SK-N-SH (cell line): Measurements from ENCODE around the gene FBN2. TPM values are rescaled to one million over a fixed set of nuclear protein-coding genes. Genes with fewer than 3 reads are reported as not detected.

Source experiments
- CTCF ChIA-PET: fragments of 300-600, 350-600 bp; formaldehyde crosslinking; extraction: SDS; loops from one replicate; lab custom pipeline; 2021; lab: Yijun Ruan, JAX
- POLR2A ChIA-PET: fragments of 350-600 bp; sonication (Branson Sonifier 250); formaldehyde crosslinking; extraction: SDS; loops from one replicate; lab custom pipeline; 2020; ENCODE audit warnings: antibody characterized with exemption, inconsistent platforms; lab: Yijun Ruan, JAX
- DNase-seq: peaks from one replicate; pipeline ENCODE4 v3.0.0; 2012
- H2AFZ ChIP-seq: fragments of 200-600 bp; sonication (generic); 2 replicates; pipeline ENCODE4 v1.8.1; 2016; ENCODE audit warnings: antibody characterized with exemption, mild to moderate bottlenecking, low read depth
- H3F3A ChIP-seq: fragments of 200-600 bp; sonication (generic); replicated peaks from 2 replicates; pipeline ENCODE3; 2016; ENCODE audit warnings: antibody characterized with exemption, mild to moderate bottlenecking; ENCODE audit not compliant: insufficient read depth
- H3K27ac ChIP-seq, 2 experiments: fragments of 200-500 bp in 1 of 2; fragments of 200-600 bp in 1 of 2; sonication (Bioruptor generic) in 1 of 2; sonication (generic), shearing (Covaris generic) in 1 of 2; 2 replicates each; pipeline versions ENCODE4 v1.5.1 to v1.6.1; 2014 to 2016; ENCODE audit warnings: low read depth in 2 of 2, inconsistent platforms in 1 of 2, low read length in 1 of 2, mild to moderate bottlenecking in 1 of 2, mixed read lengths in 1 of 2
- H3K27me3 ChIP-seq: fragments of 200-600 bp; sonication (generic), shearing (Covaris generic); 2 replicates; pipeline ENCODE4 v1.6.1; 2016; ENCODE audit warnings: mixed run types; ENCODE audit not compliant: insufficient read depth
- H3K36me3 ChIP-seq, 2 experiments: fragments of 200-500 bp in 1 of 2; fragments of 200-600 bp in 1 of 2; sonication (Bioruptor generic) in 1 of 2; sonication (generic) in 1 of 2; replicated peaks in 1 of 2; 2 replicates each; pipeline versions ENCODE3 to v1.5.1; 2014 to 2016; ENCODE audit warnings: low read length in 1 of 2, mild to moderate bottlenecking in 1 of 2; ENCODE audit not compliant: insufficient read depth in 2 of 2, control insufficient read depth in 1 of 2
- H3K4me1 ChIP-seq, 2 experiments: fragments of 200-500 bp in 1 of 2; fragments of 200-600 bp in 1 of 2; sonication (Bioruptor generic) in 1 of 2; sonication (generic), shearing (Covaris generic) in 1 of 2; 2 replicates each; pipeline versions ENCODE4 v1.5.1 to v1.6.1; 2014 to 2016; ENCODE audit warnings: low read depth in 1 of 2, low read length in 1 of 2, mixed run types in 1 of 2; ENCODE audit not compliant: insufficient read depth in 2 of 2, control insufficient read depth in 1 of 2
- H3K4me2 ChIP-seq: fragments of 200-600 bp; sonication (generic), shearing (Covaris generic); 2 replicates; pipeline ENCODE4 v1.6.1; 2017; ENCODE audit warnings: mixed run types
- H3K4me3 ChIP-seq, 2 experiments: fragments of 200-500 bp in 1 of 2; fragments of 200-600 bp in 1 of 2; sonication (Bioruptor generic) in 1 of 2; sonication (generic), shearing (Covaris generic) in 1 of 2; 2 replicates each; pipeline versions ENCODE4 v1.5.1 to v1.8.1; 2014 to 2016; ENCODE audit warnings: low read depth in 2 of 2, inconsistent platforms in 1 of 2, low read length in 1 of 2, mild to moderate bottlenecking in 1 of 2, mixed read lengths in 1 of 2, moderate library complexity in 1 of 2
- H3K79me2 ChIP-seq: fragments of 200-600 bp; sonication (generic); 2 replicates; pipeline ENCODE4 v1.8.1; 2017; ENCODE audit warnings: mild to moderate bottlenecking; ENCODE audit not compliant: insufficient read depth
- H3K9ac ChIP-seq: fragments of 200-600 bp; sonication (generic); 2 replicates; pipeline ENCODE4 v1.6.1; 2017; ENCODE audit warnings: mixed run types
- H3K9me2 ChIP-seq: fragments of 200-600 bp; sonication (generic); 2 replicates; pipeline ENCODE4 v1.6.1; 2017; ENCODE audit warnings: mixed run types
- H3K9me3 ChIP-seq: fragments of 200-600 bp; sonication (generic); 2 replicates; pipeline ENCODE4 v1.6.1; 2017; ENCODE audit warnings: mixed run types, mild to moderate bottlenecking, moderate library complexity
- H4K20me1 ChIP-seq: fragments of 200-600 bp; sonication (generic); 2 replicates; pipeline ENCODE4 v1.6.1; 2017; ENCODE audit warnings: mild to moderate bottlenecking, mixed run types; ENCODE audit not compliant: insufficient read depth
- EZH2phosphoT487 ChIP-seq: fragments of 200-600 bp; sonication (generic); IDR thresholded peaks from 2 replicates; pipeline ENCODE4 v1.6.1; 2017; ENCODE audit warnings: low read depth, mixed run types, mild to moderate bottlenecking, antibody characterized with exemption, moderate library complexity, borderline replicate concordance
- FOSL2 ChIP-seq: IDR thresholded peaks from 2 replicates; pipeline ENCODE4 v1.4.0; 2012; ENCODE audit warnings: low read depth, mild to moderate bottlenecking, moderate library complexity, borderline replicate concordance
- IRF3 ChIP-seq: fragments of 150-350 bp; IDR thresholded peaks from 2 replicates; pipeline ENCODE4 v1.6.1; 2016; ENCODE audit warnings: mild to moderate bottlenecking, low read depth, low read length
- JUND ChIP-seq: IDR thresholded peaks from 2 replicates; pipeline ENCODE4 v1.4.0; 2012
- NFIC ChIP-seq: IDR thresholded peaks from 2 replicates; pipeline ENCODE4 v1.4.0; 2012; ENCODE audit warnings: borderline replicate concordance
- NRF1 ChIP-seq: IDR thresholded peaks from 2 replicates; pipeline ENCODE4 v1.6.1; 2012; ENCODE audit warnings: low read depth, mild to moderate bottlenecking, low read length
- PBX3 ChIP-seq: IDR thresholded peaks from 2 replicates; pipeline ENCODE4; 2012
- POLR2AphosphoS5 ChIP-seq: IDR thresholded peaks from 2 replicates; pipeline ENCODE4 v1.6.1; 2012; ENCODE audit warnings: low read depth, low read length
- SIN3A ChIP-seq: IDR thresholded peaks from 2 replicates; pipeline ENCODE4 v1.6.1; 2012; ENCODE audit warnings: low read depth, mild to moderate bottlenecking, low read length, moderate library complexity, borderline replicate concordance
- SMC3 ChIP-seq: IDR thresholded peaks from 2 replicates; pipeline ENCODE4 v1.6.1; 2012; ENCODE audit warnings: low read depth, low read length, improper control_type of control experiment
- TAF1 ChIP-seq: IDR thresholded peaks from 2 replicates; pipeline ENCODE4 v1.6.1; 2012; ENCODE audit warnings: low read depth, mild to moderate bottlenecking, low read length, moderate library complexity, borderline replicate concordance
- TCF12 ChIP-seq: IDR thresholded peaks from 2 replicates; pipeline ENCODE4 v1.4.0; 2012
- YY1 ChIP-seq: IDR thresholded peaks from 2 replicates; pipeline ENCODE4 v1.4.0; 2012; ENCODE audit warnings: low read depth, mild to moderate bottlenecking
- ZBTB33 ChIP-seq: IDR thresholded peaks from 2 replicates; pipeline ENCODE4 v1.4.0; 2012; ENCODE audit warnings: low read depth, borderline replicate concordance
- WGBS: methylation state at CpG from one replicate; pipeline ENCODE4 v1.1.6; 2017; ENCODE audit warnings: low lambda C conversion rate; 5-methylcytosine and 5-hydroxymethylcytosine counted together
- polyA plus RNA-seq, 3 experiments: library from polyadenylated mRNA; depleted of rRNA; stranded (reverse); fragments of >200 nt; gene quantifications; 2 replicates each; pipeline ENCODE4 v1.2.3, GENCODE V29; 2012
- TF ChIP-seq, protein P1 (sequence below): IDR thresholded peaks from 2 replicates; pipeline ENCODE4 v1.4.0; 2012; ENCODE audit warnings: low read depth, borderline replicate concordance

Gene FBN2
- polyA plus RNA-seq, 1 of the 3 experiments (the other 2 are of a cell fraction) = 2.2 TPM

- TF ChIP-seq, protein P1, sequence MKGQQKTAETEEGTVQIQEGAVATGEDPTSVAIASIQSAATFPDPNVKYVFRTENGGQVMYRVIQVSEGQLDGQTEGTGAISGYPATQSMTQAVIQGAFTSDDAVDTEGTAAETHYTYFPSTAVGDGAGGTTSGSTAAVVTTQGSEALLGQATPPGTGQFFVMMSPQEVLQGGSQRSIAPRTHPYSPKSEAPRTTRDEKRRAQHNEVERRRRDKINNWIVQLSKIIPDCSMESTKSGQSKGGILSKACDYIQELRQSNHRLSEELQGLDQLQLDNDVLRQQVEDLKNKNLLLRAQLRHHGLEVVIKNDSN = no peak
- TF ChIP-seq TCF12 (no peak), ZBTB33 (no peak), POLR2AphosphoS5 (no peak), NFIC (no peak), EZH2phosphoT487 (no peak), JUND (no peak), IRF3 (no peak), NRF1 (no peak), TAF1 (no peak)
Observed at GRCh38 chr5:128263357-128263756, 274.7 kb downstream of the FBN2 start (continued).

DNA sequence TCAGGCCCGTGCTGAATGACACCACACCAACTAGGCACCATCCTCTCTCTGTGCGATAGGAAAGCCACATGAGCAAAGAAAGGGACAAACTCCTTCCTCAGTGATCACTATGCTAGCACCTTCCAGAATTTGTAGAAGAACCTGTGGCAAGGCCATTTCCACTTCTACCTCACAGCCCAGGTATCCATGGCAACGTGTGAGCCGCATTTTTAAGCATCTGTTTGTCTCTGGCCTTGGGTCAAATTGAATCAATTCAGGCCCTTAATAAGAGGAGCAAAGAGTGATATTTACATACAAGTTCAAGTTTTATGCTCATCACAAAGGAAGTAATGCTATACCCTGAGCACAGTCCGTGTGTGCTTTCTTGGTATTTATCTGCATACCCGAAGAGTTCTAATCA is 275.1 kb downstream of the FBN2 start:
- CTCF ChIA-PET = no interaction called here

More for the DNA sequence above, 275.1 kb downstream of the FBN2 start:
- no peaks in the 10 kb centered on the region for H3K9me2 ChIP-seq
- H3K27ac ChIP-seq = no peak overlapping the region
- H3K79me2 ChIP-seq = no peaks in the 10 kb centered on the region
- no peak for DNase-seq
- H2AFZ ChIP-seq = no peak overlapping the region
- no peak overlapping the region for H3K4me2 ChIP-seq
- H3F3A ChIP-seq = no peaks in the 10 kb centered on the region
- no peak for TF ChIP-seq PBX3
- TF ChIP-seq NFIC = no peak
- no peak for TF ChIP-seq SIN3A
- no peak for TF ChIP-seq FOSL2
- TF ChIP-seq SMC3 = no peak
- no peak for TF ChIP-seq EZH2phosphoT487
- no peak for TF ChIP-seq TCF12
- TF ChIP-seq JUND = no peak
- no peak for TF ChIP-seq YY1
- H4K20me1 ChIP-seq = no peaks in the 10 kb centered on the region
- POLR2A ChIA-PET = no interaction called here
- 9% methylated on average over 6 of the region's 6 CpGs for WGBS
- H3K4me3 ChIP-seq = no peak overlapping the region
- H3K4me1 ChIP-seq = no peaks in the 10 kb centered on the region
- H3K9me3 ChIP-seq = no peaks in the 10 kb centered on the region
- H3K36me3 ChIP-seq = no peaks in the 10 kb centered on the region
- peaks cover 25% of the 10 kb centered on the region; the same call in 1 of the 2 replicates for H3K27me3 ChIP-seq
- no peak overlapping the region for H3K9ac ChIP-seq
